Body of pancreas (tissue), 4 donors: ENCODE data around the gene EMSY. TPM values are rescaled to one million over a fixed set of nuclear protein-coding genes. Genes with fewer than 3 reads are reported as not detected.
A peak's percentile ranks its signal among the peaks of the same experiment; 100 is the strongest.

ENCODE experiments used
- ATAC-seq: fragments of 150-250 bp; one replicate; pipeline ENCODE4 v1.9.1; 2016
- DNase-seq, 4 donors: peaks; one replicate each; pipeline ENCODE4 v3.0.0-alpha.2; 2019
- H3K27ac ChIP-seq, 4 donors: fragments of 200-600 bp; sonication (generic); 1 replicate in 3 of 4; 2 replicates in 1 of 4; pipeline versions ENCODE4 v1.5.1 to v1.6.1; 2016 to 2019; ENCODE audit warnings: mild to moderate bottlenecking in 1 of 4, mixed read lengths in 1 of 4, moderate library complexity in 1 of 4
- H3K27me3 ChIP-seq, 2 donors: fragments of 200-600 bp; sonication (generic); one replicate each; pipeline ENCODE4 v1.6.0; 2016; ENCODE audit warnings: mild to moderate bottlenecking in 1 of 2
- H3K36me3 ChIP-seq, 2 donors: fragments of 200-600 bp; sonication (generic); replicated peaks in 1 of 2; 2 replicates each; pipeline ENCODE4 v1.5.1; 2016; ENCODE audit warnings: low read depth in 2 of 2; ENCODE audit not compliant: insufficient read depth in 1 of 2
- H3K4me1 ChIP-seq: fragments of 200-600 bp; sonication (generic); one replicate; pipeline ENCODE4 v1.6.0; 2016
- H3K4me3 ChIP-seq, 2 donors: fragments of 200-600 bp; sonication (generic); 1 replicate in 1 of 2; 2 replicates in 1 of 2; pipeline ENCODE4 v1.5.1; 2016 to 2019
- H3K9me3 ChIP-seq, 3 donors: fragments of 200-600 bp; sonication (generic); 1 replicate in 2 of 3; 2 replicates in 1 of 3; pipeline ENCODE4 v1.5.1; 2016
- CTCF ChIP-seq, 7 experiments: fragments of 450-650 bp in 4 of 7; fragments of 200-600 bp in 3 of 7; sonication (generic) in 3 of 7; IDR thresholded peaks; one replicate each; pipeline ENCODE4 v1.5.1; 2016 to 2019; ENCODE audit warnings: antibody characterized with exemption in 7 of 7
- POLR2A ChIP-seq, 3 donors: fragments of 450-650 bp; IDR thresholded peaks; one replicate each; pipeline ENCODE4 v1.6.1; 2016; ENCODE audit warnings: antibody characterized with exemption in 3 of 3, mild to moderate bottlenecking in 2 of 3
- WGBS, 2 donors: methylation state at CpG; one replicate each; pipeline ENCODE4 v1.1.5; 2017; 5-methylcytosine and 5-hydroxymethylcytosine counted together
- intact Hi-C: fragments of 100-400 bp; cut with DNase I; formaldehyde crosslinking; loops from one replicate; pipeline ENCODE4 v1.15.1; 2023
- small RNA-seq: library from RNA; depleted of rRNA; stranded (forward); fragments of <200 nt; gene quantifications from one replicate; pipeline ENCODE3, GENCODE V24; 2016
- total RNA-seq, 2 donors: library from RNA; depleted of rRNA; stranded (reverse); fragments of >200 nt; gene quantifications; one replicate each; pipeline ENCODE4 v1.1.0, GENCODE V29; 2016

EMSY gene
- total RNA-seq, 2 donors from 2014 or later, result 13.5 to 30.3 TPM

GRCh38 chr11:76601724-76602123 lies 156.9 kb downstream of the EMSY start:
- Histone ChIP-seq H3K4me1 (peaks cover 8% of the 10 kb centered on the region), H3K27ac (peak overlapping the region in 1 of 4 donors; percentile 25), H3K27me3 (no peaks in the 10 kb centered on the region), H3K9me3 (no peaks in the 10 kb centered on the region), H3K36me3 (no peaks in the 10 kb centered on the region), H3K4me3 (no peak overlapping the region)
- intact Hi-C loops, result no loop called here
- ATAC-seq, result no peak
- no peak for DNase-seq
- 92 to 94% methylated on average over 3 of the region's 3 CpGs for WGBS, 2 donors
- TF ChIP-seq POLR2A (IDR thresholded peaks at IDR 0.05), result no peak
- TF ChIP-seq CTCF (IDR thresholded peaks at IDR 0.05), result no peak

- Histone ChIP-seq H3K27me3 (no peaks in the 10 kb centered on the region), H3K36me3 (no peaks in the 10 kb centered on the region), H3K9me3 (no peaks in the 10 kb centered on the region), H3K4me3 (no peak overlapping the region), H3K27ac (peak overlapping the region in 1 of 4 donors; percentile 25), H3K4me1 (peaks cover 8% of the 10 kb centered on the region)
- no peak for TF ChIP-seq CTCF (IDR thresholded peaks at IDR 0.05)
- no peak for TF ChIP-seq POLR2A (IDR thresholded peaks at IDR 0.05)
- WGBS, 2 donors, result 51 to 100% methylated on average over 2 to 8 of the region's 8 CpGs
- ATAC-seq, result no peak
- intact Hi-C loops, result no loop called here
- DNase-seq, result no peak
Measured at GRCh38 chr11:76602431-76602861, 157.6 kb downstream of the EMSY start.

Small RNA genes within 50 kb of the gene (small RNA-seq; reads per million reads assigned to genes)
- gene AP001189.2 (not detected), gene RF00019 (not detected)

Other genes with a start within 250 kb of the EMSY start
- gene WNT11, start 238.5 kb upstream of the EMSY start, total RNA-seq, result 10 to 100 TPM in 1 of 2 donors, 1 to 10 TPM in 1; 4.2 to 23.4 TPM
- gene THAP12, start 63.9 kb upstream of the EMSY start, total RNA-seq, result 10 to 100 TPM; 42.5 to 47.5 TPM
- 10 to 100 TPM; 11.2 to 16.2 TPM for gene GVQW3, start 63.7 kb upstream of the EMSY start, total RNA-seq
- 10 to 100 TPM in 1 of 2 donors, 1 to 10 TPM in 1; 9.1 to 17.8 TPM for gene LRRC32, start 225.7 kb downstream of the EMSY start, total RNA-seq